GM12878 (cell line): Measurements from ENCODE around the gene TCEAL4.

Experiments used
- ATF7 ChIP-seq: fragments of 450-650 bp; IDR thresholded peaks from 2 replicates; pipeline ENCODE4 v1.6.1; 2016; ENCODE audit warnings: low read depth, mild to moderate bottlenecking
- EP300 ChIP-seq, 2 experiments: fragments of 150-350 bp in 1 of 2; IDR thresholded peaks; 2 replicates each; pipeline ENCODE4 v1.6.1; 2011 to 2012; ENCODE audit warnings: low read depth in 2 of 2, low read length in 2 of 2, borderline replicate concordance in 1 of 2, improper control_type of control experiment in 1 of 2, inconsistent platforms in 1 of 2; ENCODE audit not compliant: control insufficient read depth in 1 of 2
- JUND ChIP-seq: IDR thresholded peaks from 2 replicates; pipeline ENCODE4 v1.6.1; 2012; ENCODE audit warnings: low read depth, mild to moderate bottlenecking, low read length, improper control_type of control experiment, moderate library complexity
- SIN3A ChIP-seq: IDR thresholded peaks from 2 replicates; pipeline ENCODE4 v1.6.1; 2012; ENCODE audit warnings: low read depth, low read length, improper control_type of control experiment
- TCF7 ChIP-seq: IDR thresholded peaks from 2 replicates; pipeline ENCODE4 v1.6.1; 2014; ENCODE audit warnings: antibody characterized with exemption, borderline replicate concordance
- YY1 ChIP-seq: IDR thresholded peaks from 2 replicates; pipeline ENCODE4 v1.6.1; 2011; ENCODE audit warnings: low read depth, mild to moderate bottlenecking, low read length
- TF ChIP-seq, protein P1 (sequence below), 3 experiments: IDR thresholded peaks in 2 of 3; conservative IDR thresholded peaks in 1 of 3; 2 replicates each; pipeline ENCODE4 v1.5.1; 2011; ENCODE audit warnings: low read depth in 3 of 3, low read length in 3 of 3, mild to moderate bottlenecking in 3 of 3, control low read depth in 2 of 3, moderate library complexity in 2 of 3, inconsistent platforms in 1 of 3, mixed read lengths in 1 of 3; ENCODE audit not compliant: control insufficient read depth in 2 of 3, insufficient read depth in 1 of 3; ENCODE audit errors: extremely low read depth in 1 of 3
- TF ChIP-seq, protein P2 (sequence below): fragments of 450-650 bp; IDR thresholded peaks from 2 replicates; pipeline ENCODE4 v1.6.1; 2017; ENCODE audit warnings: mild to moderate bottlenecking, low read depth, inconsistent platforms; ENCODE audit not compliant: poor library complexity, severe bottlenecking

DNA sequence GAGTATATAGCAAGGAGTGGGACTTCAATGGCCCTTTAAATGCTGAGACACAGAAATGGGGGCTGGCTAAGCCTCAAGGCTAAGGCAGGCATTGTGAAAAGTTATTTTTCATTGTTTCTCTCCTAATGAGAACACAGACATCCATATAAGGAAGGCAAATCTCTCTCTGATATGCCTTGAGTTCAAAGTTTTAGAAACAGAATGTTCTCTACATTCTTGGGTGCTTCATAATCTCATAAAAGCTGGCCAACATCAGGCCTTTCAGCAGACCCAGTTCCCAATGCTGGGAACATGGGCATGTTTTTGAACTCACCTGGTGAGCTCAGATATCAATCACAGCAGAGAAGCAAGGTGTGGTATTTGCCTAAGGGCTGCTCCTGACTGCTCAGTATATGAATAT, 46.6 kb upstream of the TCEAL4 start:
- TF ChIP-seq, protein P1, sequence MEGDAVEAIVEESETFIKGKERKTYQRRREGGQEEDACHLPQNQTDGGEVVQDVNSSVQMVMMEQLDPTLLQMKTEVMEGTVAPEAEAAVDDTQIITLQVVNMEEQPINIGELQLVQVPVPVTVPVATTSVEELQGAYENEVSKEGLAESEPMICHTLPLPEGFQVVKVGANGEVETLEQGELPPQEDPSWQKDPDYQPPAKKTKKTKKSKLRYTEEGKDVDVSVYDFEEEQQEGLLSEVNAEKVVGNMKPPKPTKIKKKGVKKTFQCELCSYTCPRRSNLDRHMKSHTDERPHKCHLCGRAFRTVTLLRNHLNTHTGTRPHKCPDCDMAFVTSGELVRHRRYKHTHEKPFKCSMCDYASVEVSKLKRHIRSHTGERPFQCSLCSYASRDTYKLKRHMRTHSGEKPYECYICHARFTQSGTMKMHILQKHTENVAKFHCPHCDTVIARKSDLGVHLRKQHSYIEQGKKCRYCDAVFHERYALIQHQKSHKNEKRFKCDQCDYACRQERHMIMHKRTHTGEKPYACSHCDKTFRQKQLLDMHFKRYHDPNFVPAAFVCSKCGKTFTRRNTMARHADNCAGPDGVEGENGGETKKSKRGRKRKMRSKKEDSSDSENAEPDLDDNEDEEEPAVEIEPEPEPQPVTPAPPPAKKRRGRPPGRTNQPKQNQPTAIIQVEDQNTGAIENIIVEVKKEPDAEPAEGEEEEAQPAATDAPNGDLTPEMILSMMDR (IDR thresholded peaks at IDR 0.05 in 2 of 3, conservative IDR thresholded peaks at IDR 0.05 in 1 of 3; ENCODE audit: control insufficient read depth in 2 of 3, extremely low read depth in 1 of 3, insufficient read depth in 1 of 3, low read depth in 3 of 3, low read length in 3 of 3), result no peak
- TF ChIP-seq YY1 (no peak), SIN3A (no peak), TCF7 (no peak), EP300 (IDR thresholded peaks at IDR 0.05; ENCODE audit: borderline replicate concordance in 1 of 2, control insufficient read depth in 1 of 2, low read depth in 2 of 2, low read length in 2 of 2) (no peak), ATF7 (no peak), JUND (no peak)
- TF ChIP-seq, protein P2, sequence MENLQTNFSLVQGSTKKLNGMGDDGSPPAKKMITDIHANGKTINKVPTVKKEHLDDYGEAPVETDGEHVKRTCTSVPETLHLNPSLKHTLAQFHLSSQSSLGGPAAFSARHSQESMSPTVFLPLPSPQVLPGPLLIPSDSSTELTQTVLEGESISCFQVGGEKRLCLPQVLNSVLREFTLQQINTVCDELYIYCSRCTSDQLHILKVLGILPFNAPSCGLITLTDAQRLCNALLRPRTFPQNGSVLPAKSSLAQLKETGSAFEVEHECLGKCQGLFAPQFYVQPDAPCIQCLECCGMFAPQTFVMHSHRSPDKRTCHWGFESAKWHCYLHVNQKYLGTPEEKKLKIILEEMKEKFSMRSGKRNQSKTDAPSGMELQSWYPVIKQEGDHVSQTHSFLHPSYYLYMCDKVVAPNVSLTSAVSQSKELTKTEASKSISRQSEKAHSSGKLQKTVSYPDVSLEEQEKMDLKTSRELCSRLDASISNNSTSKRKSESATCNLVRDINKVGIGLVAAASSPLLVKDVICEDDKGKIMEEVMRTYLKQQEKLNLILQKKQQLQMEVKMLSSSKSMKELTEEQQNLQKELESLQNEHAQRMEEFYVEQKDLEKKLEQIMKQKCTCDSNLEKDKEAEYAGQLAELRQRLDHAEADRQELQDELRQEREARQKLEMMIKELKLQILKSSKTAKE, result no peak
